ENCODE results near the gene BNIP2.

Gene BNIP2

GRCh38 chr15:59721411-59721810, 32.3 kb upstream of the BNIP2 start:
- TF ChIP-seq, protein P1, sequence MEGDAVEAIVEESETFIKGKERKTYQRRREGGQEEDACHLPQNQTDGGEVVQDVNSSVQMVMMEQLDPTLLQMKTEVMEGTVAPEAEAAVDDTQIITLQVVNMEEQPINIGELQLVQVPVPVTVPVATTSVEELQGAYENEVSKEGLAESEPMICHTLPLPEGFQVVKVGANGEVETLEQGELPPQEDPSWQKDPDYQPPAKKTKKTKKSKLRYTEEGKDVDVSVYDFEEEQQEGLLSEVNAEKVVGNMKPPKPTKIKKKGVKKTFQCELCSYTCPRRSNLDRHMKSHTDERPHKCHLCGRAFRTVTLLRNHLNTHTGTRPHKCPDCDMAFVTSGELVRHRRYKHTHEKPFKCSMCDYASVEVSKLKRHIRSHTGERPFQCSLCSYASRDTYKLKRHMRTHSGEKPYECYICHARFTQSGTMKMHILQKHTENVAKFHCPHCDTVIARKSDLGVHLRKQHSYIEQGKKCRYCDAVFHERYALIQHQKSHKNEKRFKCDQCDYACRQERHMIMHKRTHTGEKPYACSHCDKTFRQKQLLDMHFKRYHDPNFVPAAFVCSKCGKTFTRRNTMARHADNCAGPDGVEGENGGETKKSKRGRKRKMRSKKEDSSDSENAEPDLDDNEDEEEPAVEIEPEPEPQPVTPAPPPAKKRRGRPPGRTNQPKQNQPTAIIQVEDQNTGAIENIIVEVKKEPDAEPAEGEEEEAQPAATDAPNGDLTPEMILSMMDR (IDR thresholded peaks at IDR 0.05) = no peak

- TF ChIP-seq, protein P1 (IDR thresholded peaks at IDR 0.05) = no peak
Observed at GRCh38 chr15:59713177-59713576, 24.1 kb upstream of the BNIP2 start.

DNA sequence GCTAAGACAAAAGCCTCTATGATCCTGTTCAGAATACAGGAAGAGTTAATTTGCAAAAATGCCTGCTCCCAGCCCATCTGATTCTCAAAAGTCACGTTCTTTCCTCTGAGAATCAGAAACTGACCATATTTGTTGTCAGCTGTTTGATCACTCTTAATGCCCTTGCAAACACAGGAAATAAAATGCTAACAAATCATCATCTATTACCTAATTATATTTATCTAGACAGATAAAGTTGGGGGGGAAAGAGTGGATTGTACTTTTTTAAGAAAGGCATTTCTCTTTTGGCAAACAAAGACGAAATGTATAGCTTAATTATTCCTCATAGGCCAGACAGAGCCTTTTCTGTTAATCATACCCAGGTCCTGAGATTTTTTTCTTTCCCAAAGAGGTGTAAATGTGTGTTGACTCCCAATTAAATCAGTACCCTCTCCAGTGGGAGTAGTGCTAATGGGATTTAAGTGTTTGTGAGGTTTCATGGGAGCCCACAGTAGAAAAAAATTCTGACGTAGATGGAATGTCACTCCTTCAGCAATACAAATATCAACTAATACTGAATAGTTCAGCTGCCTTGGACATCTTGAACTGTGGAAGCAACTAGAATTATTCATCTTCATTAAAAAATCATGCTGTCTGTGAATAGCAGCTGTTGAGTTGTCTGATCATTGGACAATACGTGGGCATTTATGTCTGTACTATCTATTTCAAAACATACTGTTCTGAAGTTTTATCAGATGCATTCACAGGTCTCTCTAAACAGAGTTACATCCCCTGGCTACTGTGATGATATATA, 22.5 kb upstream of the BNIP2 start:
- TF ChIP-seq, protein P1 (IDR thresholded peaks at IDR 0.05) = no peak

GRCh38 chr15:59707619-59708018, 18.5 kb upstream of the BNIP2 start:
- TF ChIP-seq, protein P1 (IDR thresholded peaks at IDR 0.05) = no peak

DNA sequence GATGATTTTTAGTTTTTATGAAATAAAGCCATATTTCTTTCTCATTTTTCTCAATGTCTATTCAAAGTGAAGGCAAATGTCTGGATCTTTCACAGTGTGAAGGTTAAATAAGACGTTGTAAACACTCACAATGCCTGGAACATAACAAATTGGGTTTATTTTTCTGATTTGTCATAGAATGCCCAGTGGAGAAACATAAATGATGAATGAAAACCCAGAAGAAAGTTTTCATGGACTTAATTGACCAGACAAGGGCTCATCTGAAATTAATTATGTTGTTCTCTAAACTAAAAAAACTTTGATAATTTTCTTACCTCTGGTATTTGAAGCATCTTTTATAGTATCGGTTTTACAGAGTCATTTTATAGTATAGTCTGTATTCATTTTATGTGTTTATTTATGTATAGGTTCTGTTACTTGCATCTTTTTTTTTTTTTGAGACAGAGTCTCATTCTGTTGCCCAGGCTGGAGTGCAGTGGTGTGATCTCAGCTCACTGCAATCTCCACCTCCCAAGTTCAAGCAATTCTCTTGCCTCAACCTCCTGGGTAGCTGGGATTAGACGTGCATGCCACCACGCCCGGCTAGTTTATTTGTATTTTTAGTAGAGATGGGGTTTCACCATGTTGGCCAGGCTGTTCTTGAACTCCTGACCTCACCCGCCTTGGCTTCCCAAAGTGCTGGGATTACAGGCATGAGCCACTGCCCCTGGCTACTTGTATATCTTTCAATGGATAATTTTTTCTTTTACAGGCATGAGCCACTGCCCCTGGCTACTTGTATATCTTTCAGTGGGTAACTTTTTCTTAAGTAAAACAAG, 15.1 kb upstream of the BNIP2 start:
- TF ChIP-seq, protein P1 (IDR thresholded peaks at IDR 0.05) = no peak

DNA sequence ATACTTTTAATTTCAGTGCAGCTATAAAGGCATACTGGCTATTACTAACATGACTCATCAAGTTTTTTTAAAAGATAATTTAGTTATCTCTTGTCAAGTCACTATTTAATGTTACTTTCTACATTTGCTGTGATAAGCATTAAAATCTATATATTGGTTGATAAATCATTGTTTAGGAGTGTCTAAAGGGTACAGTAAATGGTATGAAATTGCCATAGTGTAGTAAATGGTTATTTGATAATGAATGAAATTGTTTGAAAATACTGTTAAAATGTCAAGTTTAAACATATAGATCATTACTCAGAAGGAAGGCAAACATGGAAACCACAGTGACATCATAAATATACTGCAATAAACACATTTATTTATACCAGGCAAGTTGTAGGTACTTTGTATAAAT, 13.2 kb upstream of the BNIP2 start:
- TF ChIP-seq, protein P1 (IDR thresholded peaks at IDR 0.05) = no peak

GRCh38 chr15:59701880-59702279, 12.8 kb upstream of the BNIP2 start:
- TF ChIP-seq, protein P1 (IDR thresholded peaks at IDR 0.05) = no peak
